ENCODE results near the gene MRPS25.

Gene MRPS25

GRCh38 chr3:15040844-15041243, 24.3 kb downstream of the MRPS25 start:
- Histone ChIP-seq H3K27me3 (ENCODE audit: low read depth, low read length) (no peaks in the 10 kb centered on the region), H3K4me3 (ENCODE audit: low read depth in 1 of 2, low read length in 2 of 2) (no peak overlapping the region), H3K9me3 (ENCODE audit: control insufficient read depth in 1 of 2, low read length in 2 of 2) (no peaks in the 10 kb centered on the region), H3K36me3 (ENCODE audit: control insufficient read depth in 1 of 2, insufficient read depth in 2 of 2, low read length in 2 of 2) (peaks cover 75 to 83% of the 10 kb centered on the region in 2 donors), H3K4me1 (ENCODE audit: control insufficient read depth in 1 of 2, insufficient read depth in 2 of 2, low read length in 2 of 2) (peaks cover 0 to 9% of the 10 kb centered on the region in 2 donors), H3K27ac (ENCODE audit: low read length) (no peak overlapping the region)

- no peaks in the 10 kb centered on the region for H3K27me3 ChIP-seq (ENCODE audit: low read depth, low read length)
- H3K4me3 ChIP-seq (ENCODE audit: low read depth in 1 of 2, low read length in 2 of 2), result no peak overlapping the region
- no peak overlapping the region for H3K27ac ChIP-seq (ENCODE audit: low read length)
- H3K4me1 ChIP-seq (ENCODE audit: control insufficient read depth in 1 of 2, insufficient read depth in 2 of 2, low read length in 2 of 2), result peaks cover 0 to 3% of the 10 kb centered on the region in 2 donors
- peaks cover 70 to 71% of the 10 kb centered on the region in 2 donors for H3K36me3 ChIP-seq (ENCODE audit: control insufficient read depth in 1 of 2, insufficient read depth in 2 of 2, low read length in 2 of 2)
- H3K9me3 ChIP-seq (ENCODE audit: control insufficient read depth in 1 of 2, low read length in 2 of 2), result no peaks in the 10 kb centered on the region
These were observed 26.8 kb downstream of the MRPS25 start for GRCh38 chr3:15038306-15038705.

GRCh38 chr3:15033103-15033502, 32.0 kb downstream of the MRPS25 start:
- H3K36me3 ChIP-seq (ENCODE audit: control insufficient read depth in 1 of 2, insufficient read depth in 2 of 2, low read length in 2 of 2), result peaks cover 60 to 64% of the 10 kb centered on the region in 2 donors
- H3K9me3 ChIP-seq (ENCODE audit: control insufficient read depth in 1 of 2, low read length in 2 of 2), result no peaks in the 10 kb centered on the region
- no peak overlapping the region for H3K27ac ChIP-seq (ENCODE audit: low read length)
- H3K27me3 ChIP-seq (ENCODE audit: low read depth, low read length), result no peaks in the 10 kb centered on the region
- H3K4me1 ChIP-seq (ENCODE audit: control insufficient read depth in 1 of 2, insufficient read depth in 2 of 2, low read length in 2 of 2), result no peaks in the 10 kb centered on the region
- no peak overlapping the region for H3K4me3 ChIP-seq (ENCODE audit: low read depth in 1 of 2, low read length in 2 of 2)

GRCh38 chr3:15032650-15033049, 32.5 kb downstream of the MRPS25 start:
- Histone ChIP-seq H3K9me3 (ENCODE audit: control insufficient read depth in 1 of 2, low read length in 2 of 2) (no peaks in the 10 kb centered on the region), H3K4me1 (ENCODE audit: control insufficient read depth in 1 of 2, insufficient read depth in 2 of 2, low read length in 2 of 2) (no peaks in the 10 kb centered on the region), H3K27ac (ENCODE audit: low read length) (no peak overlapping the region), H3K4me3 (ENCODE audit: low read depth in 1 of 2, low read length in 2 of 2) (no peak overlapping the region), H3K27me3 (ENCODE audit: low read depth, low read length) (no peaks in the 10 kb centered on the region), H3K36me3 (ENCODE audit: control insufficient read depth in 1 of 2, insufficient read depth in 2 of 2, low read length in 2 of 2) (peaks cover 57 to 63% of the 10 kb centered on the region in 2 donors)

- Histone ChIP-seq H3K36me3 (ENCODE audit: control insufficient read depth in 1 of 2, insufficient read depth in 2 of 2, low read length in 2 of 2) (peaks cover 57 to 75% of the 10 kb centered on the region in 2 donors), H3K4me3 (ENCODE audit: low read depth in 1 of 2, low read length in 2 of 2) (no peak overlapping the region), H3K4me1 (ENCODE audit: control insufficient read depth in 1 of 2, insufficient read depth in 2 of 2, low read length in 2 of 2) (no peaks in the 10 kb centered on the region), H3K27me3 (ENCODE audit: low read depth, low read length) (no peaks in the 10 kb centered on the region), H3K9me3 (ENCODE audit: control insufficient read depth in 1 of 2, low read length in 2 of 2) (no peaks in the 10 kb centered on the region), H3K27ac (ENCODE audit: low read length) (no peak overlapping the region)
These were observed 35.5 kb downstream of the MRPS25 start for GRCh38 chr3:15029625-15030024.

GRCh38 chr3:15023719-15024118, 41.4 kb downstream of the MRPS25 start:
- H3K4me1 ChIP-seq (ENCODE audit: control insufficient read depth in 1 of 2, insufficient read depth in 2 of 2, low read length in 2 of 2), result no peaks in the 10 kb centered on the region
- H3K27me3 ChIP-seq (ENCODE audit: low read depth, low read length), result no peaks in the 10 kb centered on the region
- H3K4me3 ChIP-seq (ENCODE audit: low read depth in 1 of 2, low read length in 2 of 2), result no peak overlapping the region
- no peak overlapping the region for H3K27ac ChIP-seq (ENCODE audit: low read length)
- no peaks in the 10 kb centered on the region for H3K9me3 ChIP-seq (ENCODE audit: control insufficient read depth in 1 of 2, low read length in 2 of 2)
- H3K36me3 ChIP-seq (ENCODE audit: control insufficient read depth in 1 of 2, insufficient read depth in 2 of 2, low read length in 2 of 2), result peaks cover 66 to 76% of the 10 kb centered on the region in 2 donors

- H3K36me3 ChIP-seq (ENCODE audit: control insufficient read depth in 1 of 2, insufficient read depth in 2 of 2, low read length in 2 of 2), result peaks cover 61 to 71% of the 10 kb centered on the region in 2 donors
These were observed 41.9 kb downstream of the MRPS25 start for GRCh38 chr3:15023249-15023648.

GRCh38 chr3:15017191-15017590, 47.9 kb downstream of the MRPS25 start:
- no peak overlapping the region for H3K4me3 ChIP-seq (ENCODE audit: low read depth in 1 of 2, low read length in 2 of 2)
- H3K4me1 ChIP-seq (ENCODE audit: control insufficient read depth in 1 of 2, insufficient read depth in 2 of 2, low read length in 2 of 2), result no peaks in the 10 kb centered on the region
- peaks cover 65 to 66% of the 10 kb centered on the region in 2 donors for H3K36me3 ChIP-seq (ENCODE audit: control insufficient read depth in 1 of 2, insufficient read depth in 2 of 2, low read length in 2 of 2)
- no peak overlapping the region for H3K27ac ChIP-seq (ENCODE audit: low read length)
- no peaks in the 10 kb centered on the region for H3K27me3 ChIP-seq (ENCODE audit: low read depth, low read length)
- H3K9me3 ChIP-seq (ENCODE audit: control insufficient read depth in 1 of 2, low read length in 2 of 2), result no peaks in the 10 kb centered on the region

More at GRCh38 chr3:15023249-15023648, 41.9 kb downstream of the MRPS25 start:
- H3K27me3 ChIP-seq (ENCODE audit: low read depth, low read length), result no peaks in the 10 kb centered on the region
- H3K4me1 ChIP-seq (ENCODE audit: control insufficient read depth in 1 of 2, insufficient read depth in 2 of 2, low read length in 2 of 2), result no peaks in the 10 kb centered on the region
- H3K9me3 ChIP-seq (ENCODE audit: control insufficient read depth in 1 of 2, low read length in 2 of 2), result no peaks in the 10 kb centered on the region
- no peak overlapping the region for H3K27ac ChIP-seq (ENCODE audit: low read length)
- H3K4me3 ChIP-seq (ENCODE audit: low read depth in 1 of 2, low read length in 2 of 2), result no peak overlapping the region

GRCh38 chr3:15015456-15015855, 49.7 kb downstream of the MRPS25 start:
- H3K27ac ChIP-seq (ENCODE audit: low read length), result no peak overlapping the region
- no peaks in the 10 kb centered on the region for H3K4me1 ChIP-seq (ENCODE audit: control insufficient read depth in 1 of 2, insufficient read depth in 2 of 2, low read length in 2 of 2)
- peaks cover 47 to 49% of the 10 kb centered on the region in 2 donors for H3K36me3 ChIP-seq (ENCODE audit: control insufficient read depth in 1 of 2, insufficient read depth in 2 of 2, low read length in 2 of 2)
- no peaks in the 10 kb centered on the region for H3K27me3 ChIP-seq (ENCODE audit: low read depth, low read length)
- no peaks in the 10 kb centered on the region for H3K9me3 ChIP-seq (ENCODE audit: control insufficient read depth in 1 of 2, low read length in 2 of 2)
- no peak overlapping the region for H3K4me3 ChIP-seq (ENCODE audit: low read depth in 1 of 2, low read length in 2 of 2)

GRCh38 chr3:15014606-15015328, 50.3 kb downstream of the MRPS25 start:
- Histone ChIP-seq H3K27me3 (ENCODE audit: low read depth, low read length) (no peaks in the 10 kb centered on the region), H3K9me3 (ENCODE audit: control insufficient read depth in 1 of 2, low read length in 2 of 2) (no peaks in the 10 kb centered on the region), H3K36me3 (ENCODE audit: control insufficient read depth in 1 of 2, insufficient read depth in 2 of 2, low read length in 2 of 2) (peaks cover 40 to 46% of the 10 kb centered on the region in 2 donors), H3K4me3 (ENCODE audit: low read depth in 1 of 2, low read length in 2 of 2) (no peak overlapping the region), H3K4me1 (ENCODE audit: control insufficient read depth in 1 of 2, insufficient read depth in 2 of 2, low read length in 2 of 2) (no peaks in the 10 kb centered on the region), H3K27ac (ENCODE audit: low read length) (no peak overlapping the region)

- H3K27me3 ChIP-seq (ENCODE audit: low read depth, low read length), result no peaks in the 10 kb centered on the region
- no peaks in the 10 kb centered on the region for H3K4me1 ChIP-seq (ENCODE audit: control insufficient read depth in 1 of 2, insufficient read depth in 2 of 2, low read length in 2 of 2)
- no peak overlapping the region for H3K27ac ChIP-seq (ENCODE audit: low read length)
- no peak overlapping the region for H3K4me3 ChIP-seq (ENCODE audit: low read depth in 1 of 2, low read length in 2 of 2)
- H3K9me3 ChIP-seq (ENCODE audit: control insufficient read depth in 1 of 2, low read length in 2 of 2), result no peaks in the 10 kb centered on the region
- H3K36me3 ChIP-seq (ENCODE audit: control insufficient read depth in 1 of 2, insufficient read depth in 2 of 2, low read length in 2 of 2), result peaks cover 25 to 29% of the 10 kb centered on the region in 2 donors
These were observed 53.9 kb downstream of the MRPS25 start for GRCh38 chr3:15011174-15011573.

- no peak overlapping the region for H3K4me3 ChIP-seq (ENCODE audit: low read depth in 1 of 2, low read length in 2 of 2)
- H3K4me1 ChIP-seq (ENCODE audit: control insufficient read depth in 1 of 2, insufficient read depth in 2 of 2, low read length in 2 of 2), result no peaks in the 10 kb centered on the region
- H3K27ac ChIP-seq (ENCODE audit: low read length), result no peak overlapping the region
- H3K27me3 ChIP-seq (ENCODE audit: low read depth, low read length), result no peaks in the 10 kb centered on the region
- no peaks in the 10 kb centered on the region for H3K9me3 ChIP-seq (ENCODE audit: control insufficient read depth in 1 of 2, low read length in 2 of 2)
- peaks cover 26 to 27% of the 10 kb centered on the region in 2 donors for H3K36me3 ChIP-seq (ENCODE audit: control insufficient read depth in 1 of 2, insufficient read depth in 2 of 2, low read length in 2 of 2)
These were observed 54.5 kb downstream of the MRPS25 start for GRCh38 chr3:15010664-15011063.

All from muscle layer of duodenum (tissue), 2 donors.